Iris pigment epithelial cell (primary cell): Measurements from ENCODE around the gene SLC12A7.

Source experiments
- DNase-seq: peaks from one replicate; pipeline ENCODE4 v3.0.0-alpha.2; 2011; ENCODE audit warnings: low read depth

SLC12A7 gene

GRCh38 chr5:1125030-1125357 is 13.1 kb upstream of the SLC12A7 start:
- DNase-seq: peak; percentile 37

- no peak for DNase-seq
Measured at GRCh38 chr5:1124205-1125029, 12.6 kb upstream of the SLC12A7 start.

GRCh38 chr5:1123418-1124147 is 11.7 kb upstream of the SLC12A7 start:
- DNase-seq: no peak

GRCh38 chr5:1122511-1123294 is 10.8 kb upstream of the SLC12A7 start:
- no peak for DNase-seq

- DNase-seq: no peak
Measured at GRCh38 chr5:1121891-1122290, 10.0 kb upstream of the SLC12A7 start.

GRCh38 chr5:1121044-1121443 is 9.2 kb upstream of the SLC12A7 start:
- no peak for DNase-seq

- DNase-seq: no peak
Measured at GRCh38 chr5:1120236-1120999, 8.6 kb upstream of the SLC12A7 start.

- DNase-seq: no peak
Measured at GRCh38 chr5:1119312-1119831, 7.5 kb upstream of the SLC12A7 start.

GRCh38 chr5:1118738-1119137 is 6.9 kb upstream of the SLC12A7 start:
- DNase-seq: no peak

GRCh38 chr5:1118231-1118698 is 6.4 kb upstream of the SLC12A7 start:
- peak; percentile 64 for DNase-seq

- no peak for DNase-seq
Measured at GRCh38 chr5:1116977-1117376, 5.1 kb upstream of the SLC12A7 start.

GRCh38 chr5:1116109-1116740 is 4.4 kb upstream of the SLC12A7 start:
- no peak for DNase-seq

- no peak for DNase-seq
Measured at GRCh38 chr5:1115123-1115815, 3.4 kb upstream of the SLC12A7 start.

GRCh38 chr5:1113805-1114586 is 2.1 kb upstream of the SLC12A7 start:
- DNase-seq: no peak

GRCh38 chr5:1113332-1113690 is 1.4 kb upstream of the SLC12A7 start:
- DNase-seq: no peak

- no peak for DNase-seq
Measured at GRCh38 chr5:1112596-1113331, 901 bp upstream of the SLC12A7 start.

- no peak for DNase-seq
Measured at GRCh38 chr5:1111241-1111726, 579 bp downstream of the SLC12A7 start.

- no peak for DNase-seq
Measured at GRCh38 chr5:1110307-1111240, 1.3 kb downstream of the SLC12A7 start.
